T47D (cell line): ENCODE measurements around the gene CFAP74.

Source experiments
- DNase-seq, 2 experiments: peaks; one replicate each; pipeline versions ENCODE4 v3.0.0 to v3.0.0-alpha.2; 2011 to 2012; ENCODE audit warnings: low read depth in 1 of 2, low spot score in 1 of 2
- JUND ChIP-seq: IDR thresholded peaks from 2 replicates; pipeline ENCODE4 v1.6.1; 2012; ENCODE audit warnings: low read depth
- in situ Hi-C: cut with HindIII; loops from 2 replicates; pipeline ENCODE4 v1.10.0; 2016; ENCODE audit warnings: low sequenced_read_pairs, low pct_unique_long_range_greater_than_20kb

The CFAP74 gene

DNA sequence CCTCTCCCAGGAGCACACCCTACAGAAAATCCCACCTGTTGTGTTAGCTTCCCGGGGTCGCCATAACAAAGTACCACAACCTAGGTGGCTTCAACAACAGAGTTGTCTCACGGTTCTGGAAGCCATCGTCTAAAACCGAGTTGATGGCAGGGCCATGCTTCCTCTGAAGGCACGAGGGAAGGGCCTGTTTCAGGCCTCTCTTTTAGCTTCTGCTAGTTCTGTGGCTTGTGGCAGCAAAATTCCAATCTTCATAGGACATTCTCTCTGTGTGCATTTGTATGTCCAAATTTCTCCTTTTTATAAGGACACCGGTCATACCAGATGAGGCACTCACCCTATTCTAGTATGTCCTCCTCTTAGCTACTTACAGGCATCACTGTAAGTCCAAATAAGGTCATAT, 3.2 kb downstream of the CFAP74 start:
- no peak for DNase-seq
- no peak for TF ChIP-seq JUND
- in situ Hi-C loops, result no loop called here

DNA sequence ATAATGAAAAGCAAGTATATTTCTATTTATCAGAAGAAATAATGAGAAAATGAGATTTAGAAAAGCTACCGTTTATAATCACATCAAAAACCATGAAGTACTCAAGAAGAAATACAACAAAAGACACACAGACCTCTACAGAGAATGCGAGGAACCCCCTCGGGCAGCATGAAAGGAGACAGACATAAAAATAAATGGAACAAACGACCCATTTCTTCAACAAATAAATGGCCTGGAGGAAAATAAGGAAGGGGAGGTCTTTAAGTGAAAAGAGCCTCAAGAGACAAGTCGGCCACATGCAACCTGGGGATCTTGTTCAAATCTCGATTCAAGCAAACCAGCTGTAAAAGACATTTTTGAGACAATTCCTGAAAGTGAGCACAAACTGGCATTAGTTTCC, 6.0 kb downstream of the CFAP74 start:
- in situ Hi-C loops, result no loop called here
- TF ChIP-seq JUND, result no peak
- no peak for DNase-seq

DNA sequence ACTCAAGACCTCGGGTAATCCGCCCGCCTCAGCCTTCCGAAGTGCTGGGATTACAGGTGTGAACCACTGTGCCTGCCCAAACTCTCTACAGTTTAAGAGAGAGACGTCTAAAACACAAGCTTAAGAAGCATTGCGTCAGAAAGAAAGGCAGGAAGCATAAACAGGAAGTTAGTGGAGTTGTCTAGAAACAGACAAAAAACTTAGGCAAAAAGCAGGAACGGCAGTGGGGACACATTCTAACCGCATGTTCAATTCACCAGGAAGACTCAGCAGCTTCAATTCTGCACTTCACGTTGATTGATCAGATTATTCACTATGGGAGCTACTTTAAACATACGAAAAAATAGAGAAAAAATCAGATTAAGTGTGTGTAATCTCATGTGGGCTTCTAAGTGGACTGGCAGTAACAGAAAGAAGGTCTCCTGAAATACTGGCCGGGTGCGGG, 7.4 kb downstream of the CFAP74 start:
- in situ Hi-C loops, result no loop called here
- no peak for TF ChIP-seq JUND
- no peak for DNase-seq

DNA sequence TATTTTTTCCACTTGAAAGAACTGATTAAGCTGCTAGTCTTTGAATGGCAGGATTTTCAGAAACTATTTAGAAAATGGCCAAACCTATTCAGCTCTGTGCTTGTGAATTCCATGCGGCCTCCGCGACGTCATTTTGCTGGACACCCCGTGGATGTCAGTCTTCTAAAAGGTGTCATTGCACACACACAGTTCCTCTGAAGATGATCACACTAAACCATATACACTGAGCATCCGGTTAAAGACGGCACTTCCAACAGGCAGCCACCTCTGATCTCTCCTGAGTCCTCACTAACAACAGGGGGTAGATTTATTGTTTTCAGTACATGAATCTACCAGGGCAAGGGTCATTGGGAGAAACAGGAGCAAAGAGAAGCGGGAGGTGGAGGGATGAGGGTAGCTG, 9.1 kb downstream of the CFAP74 start:
- no peak for DNase-seq
- in situ Hi-C loops, result no loop called here
- no peak for TF ChIP-seq JUND

DNA sequence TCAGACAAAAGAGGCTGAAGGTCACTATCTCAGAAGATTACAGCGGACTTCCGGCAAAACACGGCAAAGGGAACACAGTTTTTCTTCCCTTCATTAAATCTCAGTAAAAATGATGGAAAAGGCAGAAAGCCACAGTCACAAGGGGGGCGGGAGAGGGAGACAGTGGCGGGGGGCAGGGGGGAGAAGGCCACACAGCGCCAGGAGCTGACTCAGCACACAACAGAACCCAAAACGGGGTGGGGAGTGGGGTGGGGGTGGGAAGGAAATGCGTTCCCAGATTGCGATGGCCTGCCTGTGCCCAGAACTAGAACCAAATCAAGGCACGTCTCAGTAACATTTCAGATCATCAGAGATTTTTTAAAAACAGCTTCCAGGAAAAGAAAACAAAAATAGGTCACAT, 13.4 kb downstream of the CFAP74 start:
- in situ Hi-C loops, result no loop called here
- no peak for DNase-seq
- TF ChIP-seq JUND, result no peak

DNA sequence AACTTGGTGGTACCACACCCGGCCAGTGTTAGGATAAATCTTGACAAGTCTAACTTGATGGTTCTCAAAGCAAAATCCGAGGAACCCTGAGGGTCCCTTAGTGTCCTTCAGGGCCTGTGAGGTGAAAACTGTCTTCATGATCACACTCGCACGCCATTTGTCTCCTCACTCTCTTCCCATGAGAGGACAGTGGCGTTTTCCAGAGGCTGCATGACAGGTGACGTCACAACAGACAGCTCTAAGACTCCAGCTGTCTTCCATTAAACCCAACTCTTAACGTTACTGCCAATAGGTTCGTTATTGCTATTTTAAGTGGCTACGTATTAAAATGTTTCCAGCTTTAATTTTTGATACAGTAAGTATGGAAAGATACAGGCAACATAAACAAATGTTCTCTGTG, 13.8 kb downstream of the CFAP74 start:
- in situ Hi-C loops, result no loop called here
- DNase-seq, result no peak
- TF ChIP-seq JUND, result no peak

DNA sequence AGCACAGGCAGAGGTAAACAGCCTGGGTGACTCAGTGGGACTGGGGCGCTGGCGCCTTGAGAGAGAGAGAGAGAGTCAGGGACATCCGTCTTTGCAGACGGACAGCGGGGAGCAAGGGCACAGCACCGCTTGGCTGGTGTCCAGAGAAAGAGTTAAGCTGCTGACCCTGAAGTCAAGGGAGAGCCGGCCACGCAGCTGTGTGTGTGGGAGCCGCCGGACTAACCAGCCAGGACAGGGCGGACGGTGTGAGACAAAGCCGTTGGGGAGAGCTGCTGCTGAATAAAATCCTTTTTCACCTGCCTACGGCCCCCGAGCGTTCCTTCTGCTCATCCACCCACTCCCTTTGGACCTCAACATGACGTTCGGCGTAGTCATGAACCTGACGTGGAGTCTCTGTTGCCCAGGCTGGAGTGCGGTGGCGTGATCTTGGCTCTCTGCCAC, 14.5 kb downstream of the CFAP74 start:
- TF ChIP-seq JUND, result no peak
- in situ Hi-C loops, result no loop called here
- DNase-seq, result no peak

DNA sequence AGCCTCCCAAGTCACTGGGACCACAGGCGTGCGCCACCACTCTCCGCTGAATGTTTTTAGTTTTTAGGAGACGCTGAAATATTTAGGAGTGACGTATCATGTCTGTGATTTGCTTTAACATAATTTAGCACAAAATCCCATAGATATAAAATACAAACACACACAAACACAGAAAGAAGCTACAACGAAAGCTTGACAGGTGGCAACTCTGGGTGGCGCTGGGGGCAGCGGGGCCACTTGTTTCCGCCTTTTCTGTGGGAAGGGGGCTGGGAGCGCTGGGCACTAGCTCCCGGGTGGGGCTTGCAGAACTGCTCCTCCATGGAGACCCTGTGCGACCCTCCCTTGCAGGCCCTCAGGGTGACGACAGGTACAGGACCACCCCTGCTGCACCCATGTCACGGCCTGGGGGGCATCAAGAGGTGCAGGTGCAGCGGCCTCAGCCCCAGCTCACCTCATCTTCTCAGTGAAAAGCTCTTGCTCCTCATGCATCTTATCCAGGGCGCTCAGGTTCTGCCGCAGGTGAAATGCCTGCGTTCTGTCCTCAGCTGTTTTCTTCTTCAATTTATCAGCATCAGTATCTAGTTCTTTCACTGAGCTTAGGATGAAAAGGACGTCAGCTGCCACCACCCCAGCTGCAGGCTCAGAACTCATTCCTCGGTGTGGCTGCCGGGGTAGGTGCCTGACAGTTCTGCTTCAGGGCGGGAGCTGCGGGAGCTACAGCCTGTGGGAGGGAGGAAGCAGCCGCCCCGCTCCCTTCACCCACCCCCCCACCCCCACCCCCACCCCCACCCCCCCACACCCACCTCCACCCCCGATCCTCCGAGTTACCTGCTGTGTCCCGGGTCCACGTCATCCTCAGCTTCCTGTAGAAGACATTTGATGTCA, 15.3 kb downstream of the CFAP74 start:
- no peak for DNase-seq
- no peak for TF ChIP-seq JUND
- in situ Hi-C loops, result no loop called here

DNA sequence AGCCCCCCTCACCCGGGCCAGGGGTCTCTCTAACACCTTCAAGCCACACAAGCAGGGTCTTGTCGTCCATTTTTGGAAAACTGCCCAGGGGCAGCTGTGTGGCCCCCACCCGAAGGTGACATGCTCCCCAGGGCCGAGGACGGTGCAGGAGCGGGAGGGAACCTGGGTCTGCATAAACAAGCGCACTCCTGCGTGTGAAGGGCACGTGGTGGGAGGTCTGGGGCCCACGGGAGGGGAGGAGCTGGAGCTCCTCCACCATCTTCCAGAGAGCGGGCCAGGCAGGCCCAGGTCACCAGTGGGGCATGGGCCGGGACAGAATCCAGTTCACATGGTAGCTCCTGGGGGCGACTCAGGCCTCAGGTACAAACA, 16.5 kb downstream of the CFAP74 start:
- TF ChIP-seq JUND, result no peak
- in situ Hi-C loops, result no loop called here
- no peak for DNase-seq

DNA sequence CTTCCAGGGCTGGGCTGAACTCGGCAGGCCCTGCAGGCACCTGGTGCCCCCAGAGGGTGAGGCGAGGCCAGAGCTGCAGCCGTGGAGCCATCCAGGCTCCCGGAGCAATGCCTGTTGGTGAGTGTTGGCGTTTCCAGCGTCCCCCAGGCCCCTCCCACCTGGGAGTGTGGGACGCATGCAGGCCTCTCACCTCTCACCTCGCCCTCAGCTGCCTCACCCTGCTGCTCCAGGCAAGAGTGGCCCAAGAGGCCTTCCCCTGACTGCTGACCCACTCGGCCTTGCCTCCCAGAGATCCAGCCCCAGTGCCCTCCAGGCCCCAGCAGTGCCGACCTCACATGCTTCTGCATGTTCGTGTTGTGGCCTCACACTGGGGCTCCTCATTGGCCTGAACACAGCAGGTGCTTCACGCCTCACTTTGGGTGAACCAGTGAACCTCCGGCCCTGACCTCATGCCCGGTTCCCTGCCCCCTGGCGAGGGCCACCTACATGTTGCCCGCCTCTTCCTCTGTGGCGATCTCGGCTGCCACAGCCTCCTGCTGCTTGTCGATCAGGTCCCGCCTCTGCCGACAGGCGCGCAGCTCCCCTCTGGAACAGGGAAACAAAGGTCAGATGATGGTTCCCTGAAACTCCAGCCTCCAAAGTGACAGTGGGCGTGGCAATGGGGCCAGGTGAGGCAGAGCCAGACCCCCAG, 17.0 kb downstream of the CFAP74 start:
- no peak for DNase-seq
- no peak for TF ChIP-seq JUND
- in situ Hi-C loops, result no loop called here

DNA sequence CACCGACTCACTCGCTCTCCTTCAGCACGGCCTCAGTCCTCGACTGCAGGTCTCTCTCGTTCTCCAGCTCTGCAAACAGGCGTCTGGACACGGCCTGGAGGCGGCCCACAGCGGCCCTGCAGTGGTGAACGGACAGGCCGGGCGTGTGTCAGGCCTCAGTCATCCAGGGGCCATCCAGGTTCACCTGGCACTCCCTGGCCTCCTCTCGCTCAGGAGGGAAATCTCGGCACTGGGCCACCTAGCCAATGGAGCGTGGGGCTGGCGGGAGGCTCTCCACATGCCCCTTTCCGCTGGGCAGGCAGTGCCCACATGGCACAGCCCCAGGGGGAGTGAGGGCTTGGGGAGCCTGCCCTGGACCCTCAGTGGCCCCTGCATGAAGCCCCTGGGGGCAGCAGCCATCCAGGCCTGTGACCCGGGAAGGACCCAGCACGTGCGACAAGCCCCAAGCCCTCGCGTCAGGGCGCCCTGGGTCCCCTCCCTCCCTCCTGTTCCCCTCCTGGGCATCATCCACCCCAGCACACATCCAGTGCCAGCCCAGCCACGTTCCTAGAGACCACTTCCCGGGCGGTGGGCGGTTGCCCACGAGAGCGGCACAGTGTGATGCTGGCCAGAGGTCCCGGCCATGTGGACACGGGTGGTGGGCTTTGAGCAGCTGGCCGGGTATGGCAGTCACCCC, 18.1 kb downstream of the CFAP74 start:
- no peak for DNase-seq
- no peak for TF ChIP-seq JUND
- in situ Hi-C loops, result no loop called here

DNA sequence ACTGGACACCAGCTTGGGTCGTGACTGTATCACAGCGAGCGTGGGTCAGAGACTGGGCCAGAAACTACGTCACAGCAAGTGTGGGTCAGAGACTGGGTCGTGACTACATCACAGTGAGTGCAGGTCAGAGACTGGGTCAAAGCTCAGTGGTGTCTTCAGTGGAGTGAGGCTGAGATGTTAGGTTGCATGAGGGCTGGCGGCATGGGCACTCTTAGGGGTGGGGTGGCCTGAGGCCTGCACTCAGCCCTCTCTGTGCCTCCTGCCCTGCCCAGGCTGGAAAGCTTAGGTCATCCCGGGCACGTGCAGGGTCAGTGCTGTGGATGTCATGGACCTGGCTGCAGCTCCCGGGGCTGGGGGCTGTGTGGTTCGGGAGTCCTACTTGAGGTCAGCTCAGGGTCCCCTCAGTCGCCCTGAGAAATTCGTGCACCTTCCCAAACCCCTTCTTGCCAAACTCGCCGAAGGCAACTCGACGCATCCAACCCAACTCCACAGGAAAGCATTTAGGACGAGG, 19.0 kb downstream of the CFAP74 start:
- no peak for DNase-seq
- in situ Hi-C loops, result no loop called here
- no peak for TF ChIP-seq JUND
